Panc1 (cell line): ENCODE data around the gene SYT17.

Experiments used
- CTCF ChIP-seq: fragments of 450-650 bp; IDR thresholded peaks from 2 replicates; pipeline ENCODE4 v1.5.1; 2017; ENCODE audit warnings: mild to moderate bottlenecking
- REST ChIP-seq, 2 experiments: IDR thresholded peaks; 2 replicates each; pipeline ENCODE4 v1.6.1; 2011 to 2012; ENCODE audit warnings: low read depth in 2 of 2, control low read depth in 1 of 2, low read length in 1 of 2, mild to moderate bottlenecking in 1 of 2, moderate library complexity in 1 of 2; ENCODE audit not compliant: insufficient read depth in 1 of 2

GRCh38 chr16:19228052-19228451 is 60.0 kb downstream of the SYT17 start:
- TF ChIP-seq CTCF (no peak), REST (IDR thresholded peaks at IDR 0.05; ENCODE audit: insufficient read depth in 1 of 2, low read depth in 2 of 2, low read length in 1 of 2) (no peak)
